Upper lobe of right lung (tissue), 1 donor: Measurements from ENCODE around the gene SHANK2. TPM values are rescaled to one million over a fixed set of nuclear protein-coding genes. Genes with fewer than 3 reads are reported as not detected.
A peak's percentile ranks its signal among the peaks of the same experiment; 100 is the strongest.

Experiments
- ATAC-seq: fragments of 200-7000 bp; cut with Tn5 transposase; one replicate; pipeline ENCODE4 v1.9.1; 2020; ENCODE audit warnings: mild to moderate bottlenecking, moderate library complexity
- DNase-seq: peaks from one replicate; pipeline ENCODE4 v3.0.0-alpha.2; 2020
- H3K27ac ChIP-seq: fragments of 200-600 bp; one replicate; pipeline ENCODE4 v1.8.0; 2022
- H3K27me3 ChIP-seq: fragments of 200-600 bp; one replicate; pipeline ENCODE4 v1.8.0; 2022; ENCODE audit warnings: mild to moderate bottlenecking
- H3K36me3 ChIP-seq: fragments of 200-600 bp; one replicate; pipeline ENCODE4 v1.8.0; 2022
- H3K4me1 ChIP-seq: fragments of 200-600 bp; one replicate; pipeline ENCODE4 v1.8.0; 2022
- H3K4me3 ChIP-seq: fragments of 200-600 bp; one replicate; pipeline ENCODE4 v1.8.0; 2022; ENCODE audit warnings: mild to moderate bottlenecking
- H3K9me3 ChIP-seq: fragments of 200-600 bp; one replicate; pipeline ENCODE4 v1.8.0; 2022
- CTCF ChIP-seq: fragments of 200-600 bp; IDR thresholded peaks from one replicate; pipeline ENCODE4 v1.8.0; 2022; ENCODE audit warnings: antibody characterized with exemption
- intact Hi-C: fragments of 100-400 bp; cut with DNase I; formaldehyde crosslinking; loops from one replicate; pipeline ENCODE4 v1.11.0; 2022
- total RNA-seq: library from RNA; stranded (reverse); fragmentation: NEBNext Ultra II Directional; extraction: Animal tissue kit (Norgen Biotek cat#: 25700); gene quantifications from one replicate; pipeline ENCODE4 v1.2.1, GENCODE V29; 2021
- donor health status: DM: no; HTN: yes; CAD: no; lungs with severe emphysema.

SHANK2 gene
- total RNA-seq, 1 donor from 2014 or later = 62.5 TPM

- Histone ChIP-seq H3K9me3 (no peaks in the 10 kb centered on the region), H3K36me3 (no peaks in the 10 kb centered on the region), H3K27ac (peak overlapping the region; percentile 4), H3K4me3 (no peak overlapping the region), H3K27me3 (peaks cover 32% of the 10 kb centered on the region), H3K4me1 (peaks cover 6% of the 10 kb centered on the region)
- ATAC-seq = no peak
- intact Hi-C loops = no loop called here
- no peak for TF ChIP-seq CTCF
- peak; percentile 52 for DNase-seq
Measured at GRCh38 chr11:71253794-71254193, 1.4 kb upstream of the SHANK2 start.

- H3K27me3 ChIP-seq = peaks cover 37% of the 10 kb centered on the region
- intact Hi-C loops = no loop called here
- no peaks in the 10 kb centered on the region for H3K36me3 ChIP-seq
- peak; percentile 68 for ATAC-seq
- no peak for TF ChIP-seq CTCF
- DNase-seq = peak; percentile 80
- no peaks in the 10 kb centered on the region for H3K9me3 ChIP-seq
- peak overlapping the region; percentile 81 for H3K27ac ChIP-seq
- H3K4me3 ChIP-seq = peak overlapping the region; percentile 56
- peaks cover 6% of the 10 kb centered on the region for H3K4me1 ChIP-seq
Measured at GRCh38 chr11:71252770-71253730, 673 bp upstream of the SHANK2 start.

GRCh38 chr11:71251761-71252268 lies 562 bp downstream of the SHANK2 start:
- Histone ChIP-seq H3K9me3 (no peaks in the 10 kb centered on the region), H3K27ac (peak overlapping the region; percentile 81), H3K36me3 (no peaks in the 10 kb centered on the region), H3K4me3 (peak overlapping the region; percentile 56), H3K27me3 (peaks cover 37% of the 10 kb centered on the region), H3K4me1 (peaks cover 6% of the 10 kb centered on the region)
- intact Hi-C loops = no loop called here
- DNase-seq = peak; percentile 77
- ATAC-seq = peak; percentile 59
- TF ChIP-seq CTCF = peak; percentile 47

- H3K9me3 ChIP-seq = no peaks in the 10 kb centered on the region
- no peak for TF ChIP-seq CTCF
- H3K27ac ChIP-seq = no peak overlapping the region
- peaks cover 6% of the 10 kb centered on the region for H3K4me1 ChIP-seq
- H3K36me3 ChIP-seq = no peaks in the 10 kb centered on the region
- peak overlapping the region; percentile 56 for H3K4me3 ChIP-seq
- ATAC-seq (peak; percentile 7), DNase-seq (peak; percentile 76)
- H3K27me3 ChIP-seq = peaks cover 37% of the 10 kb centered on the region
- intact Hi-C loops = no loop called here
Measured at GRCh38 chr11:71251151-71251721, 1.1 kb downstream of the SHANK2 start.

GRCh38 chr11:71250523-71251150 lies 1.7 kb downstream of the SHANK2 start:
- no peak for TF ChIP-seq CTCF
- no peak overlapping the region for H3K27ac ChIP-seq
- intact Hi-C loops = no loop called here
- no peak for ATAC-seq
- peaks cover 6% of the 10 kb centered on the region for H3K4me1 ChIP-seq
- H3K9me3 ChIP-seq = no peaks in the 10 kb centered on the region
- H3K4me3 ChIP-seq = peak overlapping the region; percentile 56
- H3K27me3 ChIP-seq = peaks cover 37% of the 10 kb centered on the region
- no peaks in the 10 kb centered on the region for H3K36me3 ChIP-seq
- DNase-seq = peak; percentile 49
